Measurements from ENCODE around the gene EXOC4.

EXOC4 gene

GRCh38 chr7:133672866-133673265, 420.0 kb downstream of the EXOC4 start:
- H3K4me3 ChIP-seq (ENCODE audit: low read length) = no peak overlapping the region
- DNase-seq (ENCODE audit: low read depth) = no peak
- no peak for TF ChIP-seq CTCF (IDR thresholded peaks at IDR 0.05; ENCODE audit: insufficient read depth, low read depth, low read length, missing control alignments)

- no peak for TF ChIP-seq CTCF (IDR thresholded peaks at IDR 0.05; ENCODE audit: insufficient read depth, low read depth, low read length, missing control alignments)
- DNase-seq (ENCODE audit: low read depth) = no peak
- no peak overlapping the region for H3K4me3 ChIP-seq (ENCODE audit: low read length)
Observed at GRCh38 chr7:133674079-133674763, 421.3 kb downstream of the EXOC4 start.

- no peak overlapping the region for H3K4me3 ChIP-seq (ENCODE audit: low read length)
- TF ChIP-seq CTCF (IDR thresholded peaks at IDR 0.05; ENCODE audit: insufficient read depth, low read depth, low read length, missing control alignments) = no peak
- peak; percentile 65 for DNase-seq (ENCODE audit: low read depth)
Observed at GRCh38 chr7:133675510-133676218, 422.8 kb downstream of the EXOC4 start.

GRCh38 chr7:133676805-133677370, 424.0 kb downstream of the EXOC4 start:
- TF ChIP-seq CTCF (IDR thresholded peaks at IDR 0.05; ENCODE audit: insufficient read depth, low read depth, low read length, missing control alignments) = no peak
- H3K4me3 ChIP-seq (ENCODE audit: low read length) = no peak overlapping the region
- peak; percentile 39 for DNase-seq (ENCODE audit: low read depth)

- peak; percentile 36 for DNase-seq (ENCODE audit: low read depth)
- H3K4me3 ChIP-seq (ENCODE audit: low read length) = no peak overlapping the region
- TF ChIP-seq CTCF (IDR thresholded peaks at IDR 0.05; ENCODE audit: insufficient read depth, low read depth, low read length, missing control alignments) = no peak
Observed at GRCh38 chr7:133678137-133678814, 425.4 kb downstream of the EXOC4 start.

- H3K4me3 ChIP-seq (ENCODE audit: low read length) = no peak overlapping the region
- no peak for DNase-seq (ENCODE audit: low read depth)
- no peak for TF ChIP-seq CTCF (IDR thresholded peaks at IDR 0.05; ENCODE audit: insufficient read depth, low read depth, low read length, missing control alignments)
Observed at GRCh38 chr7:133679977-133680376, 427.1 kb downstream of the EXOC4 start.
